ENCODE results near the gene ITPR1.

The ITPR1 gene

GRCh38 chr3:4655145-4656045 is 162.2 kb downstream of the ITPR1 start:
- DNase-seq: no peak

- DNase-seq: no peak
Observed at GRCh38 chr3:4656059-4656458, 162.9 kb downstream of the ITPR1 start.

GRCh38 chr3:4656626-4657328 is 163.6 kb downstream of the ITPR1 start:
- no peak for DNase-seq

- no peak for DNase-seq
Observed at GRCh38 chr3:4660936-4661335, 167.8 kb downstream of the ITPR1 start.

GRCh38 chr3:4664412-4664811 is 171.3 kb downstream of the ITPR1 start:
- no peak for DNase-seq

DNA sequence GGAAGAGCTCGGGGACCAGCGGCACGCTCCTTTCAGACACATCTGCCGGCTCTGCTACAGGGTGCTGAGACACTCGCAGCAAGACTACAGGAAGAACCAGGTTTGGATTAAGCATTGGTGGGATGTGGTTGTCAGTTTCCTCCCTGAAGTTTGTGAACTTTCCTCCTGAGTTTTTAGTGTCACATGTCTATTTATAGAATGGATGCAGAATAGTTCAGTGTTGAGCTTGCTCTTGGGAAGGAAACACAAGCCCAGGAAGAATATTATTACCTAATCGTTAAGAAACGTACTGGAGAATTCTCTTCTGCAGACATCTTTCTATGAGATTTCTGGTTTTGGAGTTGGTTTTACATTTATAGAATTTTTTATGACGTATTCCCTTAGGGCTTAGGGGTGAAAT is 172.0 kb downstream of the ITPR1 start:
- DNase-seq: no peak

DNA sequence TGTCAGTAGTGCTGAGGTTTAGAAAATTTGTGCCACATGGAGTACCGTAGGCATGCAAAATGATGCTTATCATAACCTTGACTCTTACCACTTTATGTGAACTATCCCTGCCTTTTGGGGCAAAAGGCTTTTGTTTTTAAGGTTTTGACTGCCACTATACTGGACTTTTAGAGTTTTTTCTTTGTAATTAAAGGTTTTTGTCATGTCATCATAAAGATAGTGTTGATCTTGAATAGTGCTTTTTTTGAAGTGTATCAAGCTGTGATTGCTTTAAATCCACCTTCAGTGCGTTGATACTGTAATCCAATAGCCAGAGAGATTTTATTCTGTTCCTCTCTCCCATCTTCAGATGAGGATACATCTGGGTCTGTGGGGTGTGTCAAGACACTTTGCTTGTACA is 172.9 kb downstream of the ITPR1 start:
- DNase-seq: no peak

- no peak for DNase-seq
Observed at GRCh38 chr3:4670352-4670751, 177.2 kb downstream of the ITPR1 start.

DNA sequence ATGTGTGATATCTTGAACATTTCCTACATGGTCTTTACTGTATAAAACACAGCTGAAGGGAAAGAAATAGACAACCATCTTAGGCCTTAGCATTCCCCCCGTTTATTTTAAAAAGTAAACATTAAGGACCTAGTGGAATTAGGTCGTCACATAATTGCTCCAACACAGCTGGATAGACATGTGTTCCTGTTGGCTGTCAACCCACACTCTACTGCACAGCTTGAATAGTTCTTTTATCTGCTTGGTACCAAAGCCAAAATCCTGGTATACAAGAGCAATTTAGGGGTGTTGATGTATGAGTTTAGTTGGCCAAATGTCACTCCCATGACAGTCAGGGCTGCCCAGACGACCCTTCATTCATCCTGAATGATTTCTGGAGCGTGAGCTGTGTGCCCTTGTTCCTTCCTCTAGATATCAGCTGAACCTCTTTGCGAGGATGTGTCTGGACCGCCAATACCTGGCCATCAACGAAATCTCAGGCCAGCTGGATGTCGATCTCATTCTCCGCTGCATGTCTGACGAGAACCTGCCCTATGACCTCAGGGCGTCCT is 179.7 kb downstream of the ITPR1 start:
- DNase-seq: no peak

- DNase-seq: no peak
Observed at GRCh38 chr3:4674216-4674615, 181.1 kb downstream of the ITPR1 start.

GRCh38 chr3:4675704-4676103 is 182.6 kb downstream of the ITPR1 start:
- DNase-seq: no peak

DNA sequence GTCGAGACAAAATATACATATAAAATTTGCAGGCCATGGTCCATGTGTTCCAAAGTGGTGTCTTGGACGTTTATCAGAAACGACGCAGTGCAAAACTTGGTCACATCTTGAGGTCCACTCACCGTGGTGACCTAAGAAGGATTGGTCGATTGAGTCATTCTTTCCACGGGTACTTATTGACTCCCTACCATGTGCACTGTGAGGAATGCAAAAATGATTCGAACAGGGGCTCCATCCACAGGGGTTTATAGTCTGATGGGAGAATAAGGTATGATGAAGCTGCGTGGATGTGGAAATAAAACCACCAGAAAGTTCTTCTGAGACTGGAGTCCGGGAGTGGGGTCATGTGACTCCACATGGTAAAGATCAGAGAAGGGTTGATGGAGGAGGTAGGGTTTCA is 185.2 kb downstream of the ITPR1 start:
- DNase-seq: no peak

DNA sequence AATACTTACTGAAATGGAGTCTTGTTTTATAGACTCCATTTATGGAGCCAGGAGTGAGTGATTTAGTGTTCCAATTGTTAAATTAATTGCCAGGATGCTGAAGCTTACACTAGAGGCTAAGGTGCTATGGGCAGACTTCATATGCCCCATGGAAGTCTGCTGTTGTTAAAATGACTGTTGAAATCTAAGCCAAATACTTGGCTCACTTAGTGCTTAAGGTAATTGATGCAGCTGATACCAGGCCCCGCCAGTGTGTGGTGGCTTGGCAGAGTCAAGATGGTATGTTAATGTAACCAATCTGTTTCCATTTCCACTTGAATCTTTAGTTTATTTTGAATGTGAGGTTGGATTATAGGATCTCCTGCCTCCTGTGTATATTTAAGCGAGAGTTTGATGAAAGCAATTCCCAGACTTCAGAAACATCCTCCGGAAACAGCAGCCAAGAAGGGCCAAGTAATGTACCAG is 187.1 kb downstream of the ITPR1 start:
- no peak for DNase-seq

DNA sequence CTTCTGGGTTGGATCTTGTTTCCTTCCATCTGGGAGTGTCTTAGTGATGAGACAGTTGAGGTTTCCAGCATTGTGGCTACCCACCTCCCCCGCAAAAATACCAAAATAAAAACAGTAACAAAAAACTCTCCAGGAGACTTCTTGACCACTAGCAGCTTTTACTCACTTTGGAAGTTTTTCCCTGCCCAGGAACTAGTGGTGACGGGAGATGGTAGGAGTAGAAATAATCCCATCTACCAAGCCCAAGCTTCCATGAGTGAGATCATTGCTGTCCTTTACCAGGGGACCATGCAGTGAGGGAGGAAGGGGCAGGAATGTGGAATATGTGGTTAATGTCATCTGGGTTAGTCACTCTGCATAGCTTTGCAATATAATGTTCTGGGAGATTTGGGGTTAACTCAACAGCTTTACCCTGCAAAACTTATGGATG is 187.7 kb downstream of the ITPR1 start:
- no peak for DNase-seq

DNA sequence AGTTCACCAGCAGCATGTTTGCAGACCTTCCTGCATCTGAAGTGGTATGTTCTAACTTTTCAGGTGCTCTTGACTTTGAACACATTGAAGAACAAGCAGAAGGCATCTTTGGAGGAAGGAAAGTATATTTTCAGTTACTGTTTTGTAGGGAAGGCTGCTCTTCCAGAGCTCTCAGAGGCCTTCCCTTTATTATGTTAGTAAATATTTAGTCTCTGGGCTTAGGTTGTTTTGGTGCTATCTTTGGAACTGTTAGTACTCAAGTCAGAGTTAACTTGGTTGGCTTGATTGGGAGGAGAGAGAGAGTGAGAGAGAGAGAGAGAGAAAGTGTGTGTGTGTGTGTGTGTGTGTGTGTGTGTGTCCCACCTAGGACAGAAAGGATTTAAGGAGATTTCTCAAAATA is 188.2 kb downstream of the ITPR1 start:
- DNase-seq: no peak

DNA sequence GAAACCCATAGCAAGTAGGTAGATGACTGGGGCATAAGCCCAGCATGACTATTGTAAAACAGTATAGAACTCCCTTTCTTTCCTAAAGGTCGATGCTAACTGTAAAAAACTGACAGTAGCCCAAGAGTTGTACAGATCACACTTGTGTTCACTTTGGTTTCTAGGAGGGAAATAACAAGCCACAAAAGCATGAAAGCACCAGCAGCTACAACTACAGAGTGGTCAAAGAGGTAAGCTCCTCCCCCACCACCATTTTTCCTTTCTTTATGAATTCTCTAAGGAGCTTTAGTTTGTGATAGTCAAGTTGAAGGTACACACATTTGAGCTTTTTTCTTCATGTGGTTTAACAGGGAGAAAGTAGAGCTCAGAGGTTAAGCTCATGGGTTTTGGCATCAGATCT is 191.0 kb downstream of the ITPR1 start:
- DNase-seq: no peak

GRCh38 chr3:4684976-4685375 is 191.8 kb downstream of the ITPR1 start:
- no peak for DNase-seq

DNA sequence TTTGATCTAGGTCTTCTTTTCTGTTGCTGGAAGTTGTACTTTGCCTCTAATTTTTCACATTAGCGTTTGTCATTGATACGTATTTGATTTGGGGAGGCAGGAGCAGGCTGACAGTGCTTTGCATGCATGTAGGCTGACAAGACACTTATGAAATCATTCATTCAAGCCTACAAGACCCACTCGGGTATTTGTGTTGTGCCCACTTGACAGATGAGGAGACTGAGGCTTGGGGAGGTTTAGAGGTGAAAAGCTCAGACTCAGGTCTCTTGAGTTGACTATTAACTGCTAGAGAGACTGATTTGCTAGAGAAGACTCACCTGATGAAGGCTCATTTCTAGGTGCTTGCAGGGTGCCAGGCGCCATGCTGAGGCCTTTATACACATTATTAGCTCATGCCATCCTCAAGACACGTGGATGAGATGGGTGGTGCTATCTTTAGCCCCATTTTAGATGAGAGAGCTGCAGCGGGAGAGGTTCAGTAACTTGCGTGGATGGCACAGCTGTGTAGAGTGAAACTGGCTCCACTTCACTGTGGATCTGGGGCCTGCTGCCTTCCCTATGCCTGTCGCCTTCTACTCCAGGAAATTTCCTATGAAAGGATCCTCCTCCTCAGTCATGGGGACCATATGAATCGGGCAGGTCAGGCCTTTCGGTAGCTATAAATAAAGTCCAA is 192.7 kb downstream of the ITPR1 start:
- DNase-seq: no peak

GRCh38 chr3:4686619-4687018 is 193.5 kb downstream of the ITPR1 start:
- no peak for DNase-seq

DNA sequence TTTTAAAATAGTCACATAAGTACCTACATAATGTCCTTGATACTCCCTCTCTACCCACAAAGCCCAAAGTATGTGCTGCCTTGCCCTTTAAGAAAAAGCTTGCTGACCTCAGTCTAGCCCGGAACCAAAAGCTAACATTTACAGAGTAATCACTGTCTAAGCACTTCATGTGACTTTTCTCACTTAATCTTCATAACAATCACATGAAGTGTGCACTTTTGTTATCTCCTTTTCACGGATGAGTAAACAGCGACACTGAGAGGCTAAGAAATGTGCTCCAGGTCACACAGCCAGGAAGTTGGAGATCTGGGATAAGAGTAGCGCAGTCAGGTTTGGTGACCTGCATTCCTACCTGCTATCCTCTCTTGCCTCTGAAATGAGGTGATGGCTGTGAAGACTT is 194.0 kb downstream of the ITPR1 start:
- no peak for DNase-seq

DNA sequence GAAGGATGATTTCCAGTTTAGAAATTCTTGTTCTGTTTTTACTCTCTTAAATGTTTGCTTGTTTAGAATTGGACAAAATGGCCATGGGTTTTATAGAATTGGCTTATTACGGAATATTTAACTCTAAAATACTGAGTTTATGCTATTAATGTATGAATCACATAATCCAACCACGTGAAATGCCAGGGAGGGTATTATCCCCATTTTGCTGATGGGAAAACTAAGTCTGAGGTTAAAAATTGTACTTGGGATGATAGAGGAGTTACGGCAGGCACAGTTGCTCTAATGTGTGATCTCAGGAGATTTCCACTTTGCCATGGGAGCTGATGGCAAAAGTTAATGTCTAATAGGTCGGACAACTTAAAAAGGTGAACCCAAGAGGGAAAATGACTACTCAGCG is 194.4 kb downstream of the ITPR1 start:
- DNase-seq: no peak

DNA sequence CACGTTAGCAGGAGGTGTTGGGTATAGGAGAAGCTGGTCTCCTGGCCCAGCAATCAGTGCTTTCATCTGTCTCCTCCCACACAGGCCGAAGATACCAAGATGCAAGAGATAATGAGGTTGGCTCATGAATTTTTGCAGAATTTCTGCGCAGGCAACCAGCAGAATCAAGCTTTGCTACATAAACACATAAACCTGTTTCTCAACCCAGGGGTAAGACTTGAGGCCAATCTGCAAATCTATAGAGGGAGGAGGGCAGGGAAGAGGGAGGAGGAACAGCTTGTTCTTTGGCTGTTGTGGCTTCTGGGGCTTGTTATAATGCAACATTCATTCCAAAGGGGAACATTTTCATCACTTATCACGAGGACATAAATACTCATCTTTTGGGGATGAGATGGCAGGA is 195.3 kb downstream of the ITPR1 start:
- no peak for DNase-seq

GRCh38 chr3:4689021-4689420 is 195.9 kb downstream of the ITPR1 start:
- DNase-seq: no peak
